ENCODE data around the gene GPR137.

DNA sequence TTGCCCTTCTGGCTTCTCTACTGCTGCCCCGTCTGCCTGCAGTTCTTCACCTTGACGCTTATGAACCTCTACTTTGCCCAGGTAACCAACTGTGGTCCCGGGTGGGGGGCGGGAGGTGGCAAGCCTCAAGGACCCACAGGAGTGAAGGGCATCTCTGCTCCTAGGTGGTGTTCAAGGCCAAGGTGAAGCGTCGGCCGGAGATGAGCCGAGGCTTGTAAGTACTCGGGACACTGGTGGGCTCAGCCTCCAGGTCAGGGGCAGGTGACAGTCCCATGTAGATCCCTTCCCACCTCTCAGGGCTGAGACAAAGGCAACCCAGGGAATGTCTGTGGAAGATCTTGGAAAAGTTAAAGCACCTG, 1.1 kb downstream of the GPR137 start:
- TF ChIP-seq EZH2 (IDR thresholded peaks at IDR 0.05; ENCODE audit: insufficient read depth, poor library complexity, severe bottlenecking) (no peak), EZH2phosphoT487 (IDR thresholded peaks at IDR 0.05; ENCODE audit: insufficient read depth, low read depth) (no peak)

Measured in GM23248 (cell line).